SK-N-SH treated with all-trans-retinoic acid at 6 μM for 48 hours (cell line): ENCODE measurements around the gene ALDH4A1.

Source experiments
- ATAC-seq: fragments of 200-7000 bp; cut with Tn5 transposase; 3 replicates; pipeline ENCODE4 v1.9.1; 2020; ENCODE audit warnings: mild to moderate bottlenecking, moderate library complexity
- ARNTL ChIP-seq: fragments of 450-650 bp; formaldehyde crosslinking; IDR thresholded peaks from 2 replicates; pipeline ENCODE4 v1.5.0; 2020; ENCODE audit warnings: low read depth, mild to moderate bottlenecking, moderate library complexity, borderline replicate concordance
- CREB5 ChIP-seq: fragments of 250-450 bp; sonication (Bioruptor Pico); IDR thresholded peaks from 2 replicates; pipeline ENCODE4 v1.5.1; 2020; ENCODE audit warnings: low read depth, mild to moderate bottlenecking, moderate library complexity
- CSRNP3 ChIP-seq: fragments of 250-450 bp; sonication (Bioruptor Pico); IDR thresholded peaks from 2 replicates; pipeline ENCODE4 v1.5.1; 2021; ENCODE audit warnings: mild to moderate bottlenecking, moderate library complexity
- ESRRG ChIP-seq: fragments of 250-450 bp; sonication (Bioruptor Pico); IDR thresholded peaks from 2 replicates; pipeline ENCODE4 v1.6.1; 2021; ENCODE audit warnings: mild to moderate bottlenecking
- GLIS3 ChIP-seq: fragments of 250-450 bp; sonication (Bioruptor Pico); IDR thresholded peaks from 2 replicates; pipeline ENCODE4 v1.5.0; 2020; ENCODE audit warnings: mild to moderate bottlenecking, moderate library complexity
- ISL1 ChIP-seq: fragments of 250-450 bp; sonication (Bioruptor Pico); IDR thresholded peaks from 2 replicates; pipeline ENCODE4 v2.1.2; 2022; ENCODE audit warnings: mild to moderate bottlenecking, moderate library complexity
- OSR1 ChIP-seq: fragments of 250-450 bp; sonication (Bioruptor Pico); IDR thresholded peaks from 2 replicates; pipeline ENCODE4 v1.8.0; 2022; ENCODE audit warnings: moderate library complexity, mild to moderate bottlenecking, inconsistent platforms
- PATZ1 ChIP-seq: fragments of 250-450 bp; sonication (Bioruptor Pico); IDR thresholded peaks from 2 replicates; pipeline ENCODE4 v1.8.0; 2020; ENCODE audit warnings: mild to moderate bottlenecking, moderate library complexity, borderline replicate concordance
- POU6F1 ChIP-seq: fragments of 250-450 bp; sonication (Bioruptor Pico); IDR thresholded peaks from 2 replicates; pipeline ENCODE4 v1.8.0; 2021; ENCODE audit warnings: low read depth, mild to moderate bottlenecking, moderate library complexity, borderline replicate concordance
- PPARA ChIP-seq: fragments of 250-450 bp; sonication (Bioruptor Pico); IDR thresholded peaks from 2 replicates; pipeline ENCODE4 v1.5.0; 2020; ENCODE audit warnings: mild to moderate bottlenecking, borderline replicate concordance
- TCF4 ChIP-seq: fragments of 250-450 bp; sonication (Bioruptor Pico); IDR thresholded peaks from 2 replicates; pipeline ENCODE4 v1.8.0; 2021; ENCODE audit warnings: mild to moderate bottlenecking, moderate library complexity, borderline replicate concordance
- TOX ChIP-seq: fragments of 250-450 bp; sonication (Bioruptor Pico); IDR thresholded peaks from 2 replicates; pipeline ENCODE4 v1.8.0; 2021; ENCODE audit warnings: mild to moderate bottlenecking, moderate library complexity, borderline replicate concordance
- TSHZ2 ChIP-seq: fragments of 250-450 bp; sonication (Bioruptor Pico); IDR thresholded peaks from 2 replicates; pipeline ENCODE4 v1.5.0; 2020; ENCODE audit warnings: mild to moderate bottlenecking, moderate library complexity
- ZC3H10 ChIP-seq: fragments of 250-450 bp; sonication (Bioruptor Pico); IDR thresholded peaks from 2 replicates; pipeline ENCODE4 v1.5.1; 2021; ENCODE audit warnings: mild to moderate bottlenecking, moderate library complexity
- ZFP3 ChIP-seq: fragments of 250-450 bp; sonication (Bioruptor Pico); IDR thresholded peaks from 2 replicates; pipeline ENCODE4 v1.5.0; 2020; ENCODE audit warnings: mild to moderate bottlenecking, moderate library complexity
- ZFP30 ChIP-seq: fragments of 450-650 bp; formaldehyde crosslinking; IDR thresholded peaks from 2 replicates; pipeline ENCODE4 v1.5.0; 2022; ENCODE audit warnings: mild to moderate bottlenecking, moderate library complexity
- ZNF565 ChIP-seq: fragments of 450-650 bp; formaldehyde crosslinking; conservative IDR thresholded peaks from 2 replicates; pipeline ENCODE4 v1.5.0; 2020; ENCODE audit warnings: low read depth, mild to moderate bottlenecking, moderate library complexity
- ZNF70 ChIP-seq: fragments of 450-650 bp; formaldehyde crosslinking; IDR thresholded peaks from 2 replicates; pipeline ENCODE4 v1.5.0; 2020; ENCODE audit warnings: mild to moderate bottlenecking, moderate library complexity
- ZNF8 ChIP-seq: fragments of 450-650 bp; formaldehyde crosslinking; IDR thresholded peaks from 2 replicates; pipeline ENCODE4 v1.5.0; 2020; ENCODE audit warnings: mild to moderate bottlenecking, moderate library complexity

ALDH4A1 gene

GRCh38 chr1:18950401-18951026, 48.2 kb upstream of the ALDH4A1 start:
- no peak for ATAC-seq
- TF ChIP-seq CSRNP3 (CRISPR knock-in tag) (no peak), PPARA (CRISPR knock-in tag) (no peak), ZNF70 (CRISPR knock-in tag) (no peak), ZC3H10 (CRISPR knock-in tag) (no peak), TSHZ2 (CRISPR knock-in tag) (no peak), GLIS3 (CRISPR knock-in tag) (no peak), ZNF565 (CRISPR knock-in tag) (no peak)
- TF ChIP-seq, all 23 proteins: peak for 0

- no peak for ATAC-seq
- TF ChIP-seq ZNF8 (CRISPR knock-in tag) (no peak), ISL1 (CRISPR knock-in tag) (no peak), GLIS3 (CRISPR knock-in tag) (no peak), ZC3H10 (CRISPR knock-in tag) (no peak), OSR1 (no peak), CSRNP3 (CRISPR knock-in tag) (no peak), ZNF70 (CRISPR knock-in tag) (no peak), TOX (CRISPR knock-in tag) (no peak), TCF4 (CRISPR knock-in tag) (no peak), ZFP3 (CRISPR knock-in tag) (no peak), PATZ1 (CRISPR knock-in tag) (no peak), ZFP30 (CRISPR knock-in tag) (no peak), PPARA (CRISPR knock-in tag) (no peak), ZNF565 (CRISPR knock-in tag) (no peak), POU6F1 (CRISPR knock-in tag) (no peak), CREB5 (CRISPR knock-in tag) (no peak), ESRRG (CRISPR knock-in tag) (no peak), ARNTL (CRISPR knock-in tag) (no peak), TSHZ2 (CRISPR knock-in tag) (no peak)
Measured at GRCh38 chr1:18949686-18950400, 47.5 kb upstream of the ALDH4A1 start.
